SW 1271 (cell line): ENCODE measurements around the gene PINK1.
"Not testable (repeated sequence)": the region's sequence is repeated elsewhere in the genome, so short reads cannot be mapped to it uniquely, and the experiment has no call there.

Experiments used
- DNase-seq, 2 experiments: peaks; one replicate each; lab custom pipeline; 2025; lab: John Stamatoyannopoulos, UW

The PINK1 gene

GRCh38 chr1:20645414-20645813 is 12.2 kb downstream of the PINK1 start:
- no peak for DNase-seq

GRCh38 chr1:20648438-20648837 is 15.2 kb downstream of the PINK1 start:
- no peak for DNase-seq

- DNase-seq: no peak
These were observed 15.7 kb downstream of the PINK1 start for GRCh38 chr1:20648946-20649345.

DNA sequence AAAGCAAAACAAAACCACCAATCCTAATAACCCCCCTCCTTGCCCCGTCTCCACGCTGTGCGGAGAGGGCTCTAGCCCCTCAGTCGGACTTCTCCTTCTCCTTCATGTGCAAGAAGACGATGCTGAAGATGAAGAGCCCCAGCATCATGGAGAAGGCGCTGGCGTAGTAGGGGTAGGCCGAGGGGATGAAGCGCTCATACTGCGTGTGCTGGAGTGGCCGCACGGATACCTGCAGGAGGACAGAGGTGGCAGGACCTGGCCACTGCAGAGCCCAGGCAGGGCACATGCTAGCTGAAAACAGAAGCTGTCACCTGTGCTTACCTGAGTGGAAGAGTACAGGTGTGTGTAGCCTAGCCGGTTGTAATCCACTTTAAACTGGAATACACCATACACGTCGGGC is 19.0 kb downstream of the PINK1 start:
- DNase-seq: no peak

DNA sequence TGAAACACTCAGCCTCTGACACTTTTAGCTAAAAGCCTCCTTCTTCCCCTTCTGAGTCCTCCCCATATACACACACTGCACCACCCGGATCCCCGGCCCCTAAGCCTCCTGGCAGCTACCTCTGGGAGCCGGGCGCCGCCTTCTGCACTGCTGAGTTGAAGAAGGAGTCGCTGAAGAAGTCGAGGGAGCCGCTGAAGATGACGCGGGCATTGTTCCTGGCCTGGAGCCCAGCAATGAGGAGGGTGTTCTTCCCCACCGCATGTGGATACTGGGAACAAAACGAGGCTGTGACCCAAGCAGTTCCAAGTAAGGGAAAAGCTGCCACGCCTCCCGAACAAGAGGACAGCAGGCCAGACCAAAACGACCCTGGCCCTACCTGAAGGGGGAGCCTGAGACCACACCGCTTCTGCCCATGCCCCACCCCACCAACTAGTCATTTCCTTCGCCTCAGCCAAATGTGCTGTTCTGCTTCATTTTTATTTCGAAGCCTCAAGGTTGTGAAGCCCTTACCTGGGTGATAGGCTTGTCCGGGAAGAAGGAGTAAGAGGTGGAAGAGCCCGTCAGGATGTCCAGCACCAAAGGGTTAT is 20.9 kb downstream of the PINK1 start:
- DNase-seq: no peak

DNA sequence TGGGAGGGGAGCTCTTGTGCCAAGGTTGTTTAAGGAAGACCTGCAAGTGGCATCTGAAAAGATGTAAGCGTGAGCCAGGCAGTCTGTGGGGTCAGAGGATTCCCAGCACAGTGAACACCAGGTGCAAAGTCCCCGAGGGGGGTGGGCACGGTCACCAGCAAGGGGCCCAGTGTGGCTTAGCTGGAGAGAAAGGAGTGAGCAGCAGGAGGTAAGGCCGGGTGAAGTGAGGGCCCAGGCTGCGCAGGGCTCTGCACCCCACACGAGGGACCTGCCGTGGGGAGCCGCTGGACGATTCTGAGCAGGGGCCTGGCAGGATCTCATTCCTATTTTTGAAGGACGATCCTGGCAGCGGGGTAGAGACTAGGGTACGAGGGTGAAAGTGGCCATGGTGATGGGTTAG is 23.8 kb downstream of the PINK1 start:
- no peak for DNase-seq

- DNase-seq: no peak
These were observed 25.1 kb downstream of the PINK1 start for GRCh38 chr1:20658166-20658915.

GRCh38 chr1:20660363-20660762 is 27.1 kb downstream of the PINK1 start:
- DNase-seq: no peak

- DNase-seq: no peak
These were observed 27.6 kb downstream of the PINK1 start for GRCh38 chr1:20660847-20661206.

DNA sequence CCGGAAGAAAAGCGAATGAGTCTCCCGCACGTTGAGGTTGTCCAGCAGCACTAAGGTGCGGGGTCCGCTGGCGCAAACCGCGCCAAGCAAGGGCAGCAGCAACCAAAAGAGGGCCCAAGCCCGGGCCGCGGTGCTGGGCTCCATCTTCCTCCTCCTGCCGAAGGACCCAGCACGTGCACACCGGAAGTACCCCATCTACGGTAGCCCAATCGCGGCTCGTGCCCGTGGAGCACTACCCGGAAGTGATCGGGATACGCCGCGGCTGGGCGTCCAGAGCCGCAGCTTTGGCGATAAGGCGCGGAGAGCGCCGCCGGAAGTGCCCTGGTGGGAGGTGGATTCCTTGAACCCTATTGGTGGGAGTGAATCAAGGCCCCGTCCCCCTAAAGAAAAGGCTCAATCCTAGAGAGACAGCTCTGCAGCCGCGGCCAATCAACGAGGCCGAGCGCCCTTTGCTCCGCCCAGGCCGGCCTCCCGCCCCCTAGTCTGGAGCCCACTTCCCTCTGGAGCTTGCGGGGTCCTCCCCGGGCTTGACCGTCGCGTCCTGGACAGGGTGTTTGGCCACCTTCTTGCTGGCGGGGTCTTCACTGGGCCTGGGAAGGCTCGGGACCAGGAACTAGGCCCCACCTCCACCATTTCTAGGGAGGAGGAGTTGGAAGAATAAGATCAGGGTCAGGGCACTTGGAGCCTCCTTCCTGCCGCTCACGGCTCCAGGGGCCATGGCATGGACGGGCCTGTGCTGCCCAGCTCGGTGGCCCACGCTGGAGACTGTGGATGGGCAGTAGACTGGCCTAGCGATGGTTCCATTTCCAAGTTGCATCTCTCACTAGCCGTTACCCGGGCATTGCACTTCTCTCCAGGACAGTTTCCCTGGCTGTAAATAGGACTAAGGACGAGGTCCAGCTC is 28.2 kb downstream of the PINK1 start, which contains the start of gene DDOST:
DDOST (minus strand) TSS at position 163 of the 903 bp plus-strand sequence; CDS start at position 144, 19 bp downstream.
- DNase-seq: peak; percentile 89 to 95

DNA sequence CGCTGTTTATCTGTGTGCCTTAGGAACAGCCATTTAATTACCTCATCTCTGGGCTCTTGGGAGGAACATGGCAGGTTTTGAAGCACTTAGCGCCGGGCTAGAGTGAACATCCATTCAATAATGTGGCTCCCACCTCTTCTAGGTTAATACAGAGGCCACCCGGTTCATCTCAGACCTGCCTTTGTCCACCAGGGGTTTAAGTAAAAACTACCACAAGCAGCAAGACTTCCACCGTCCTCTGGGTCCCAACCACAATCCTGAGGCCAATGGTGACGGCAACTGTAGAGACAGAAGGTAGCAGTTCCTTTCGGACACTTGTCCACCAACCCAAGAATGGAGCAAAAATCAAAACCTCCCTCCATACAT is 28.8 kb downstream of the PINK1 start:
- no peak for DNase-seq

- DNase-seq: no peak
These were observed 30.1 kb downstream of the PINK1 start for GRCh38 chr1:20663365-20663764.

DNA sequence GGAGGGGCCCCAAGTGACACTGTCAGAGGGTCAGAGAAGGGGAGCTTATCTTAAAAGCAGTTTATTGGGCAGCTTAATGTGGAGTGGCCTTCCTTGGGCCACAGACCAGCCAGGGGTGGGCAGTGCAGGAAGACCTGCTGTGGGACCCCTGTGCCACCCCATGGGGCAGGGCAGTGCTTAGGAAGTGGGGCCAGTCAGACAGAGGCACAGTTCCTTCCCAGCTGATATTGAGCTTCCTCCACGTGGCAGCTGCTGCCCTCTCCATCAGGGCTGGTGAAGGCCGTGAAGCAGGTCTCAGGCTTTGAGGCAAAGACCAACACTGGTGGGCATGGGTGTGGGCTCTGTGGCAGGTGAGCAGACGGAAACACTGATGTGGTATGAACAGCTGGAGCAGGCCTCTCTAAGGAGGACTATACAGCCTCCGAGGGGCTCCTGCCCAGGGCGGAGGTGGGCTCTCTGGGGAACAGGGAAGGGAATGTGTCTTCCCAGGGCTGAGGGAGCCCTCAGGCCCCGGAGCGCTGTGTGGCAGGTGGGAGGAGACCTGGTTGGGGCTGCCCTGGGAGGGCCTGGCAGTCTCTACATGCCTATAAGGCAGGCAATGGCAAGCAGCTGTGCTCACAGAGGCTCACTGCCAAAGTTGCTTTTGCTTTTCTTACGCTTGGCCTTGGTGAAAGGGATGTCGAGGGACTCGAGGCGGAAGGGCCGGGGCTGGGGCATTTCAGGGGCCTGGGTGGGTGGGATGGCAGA is 30.9 kb downstream of the PINK1 start:
- DNase-seq: no peak

DNA sequence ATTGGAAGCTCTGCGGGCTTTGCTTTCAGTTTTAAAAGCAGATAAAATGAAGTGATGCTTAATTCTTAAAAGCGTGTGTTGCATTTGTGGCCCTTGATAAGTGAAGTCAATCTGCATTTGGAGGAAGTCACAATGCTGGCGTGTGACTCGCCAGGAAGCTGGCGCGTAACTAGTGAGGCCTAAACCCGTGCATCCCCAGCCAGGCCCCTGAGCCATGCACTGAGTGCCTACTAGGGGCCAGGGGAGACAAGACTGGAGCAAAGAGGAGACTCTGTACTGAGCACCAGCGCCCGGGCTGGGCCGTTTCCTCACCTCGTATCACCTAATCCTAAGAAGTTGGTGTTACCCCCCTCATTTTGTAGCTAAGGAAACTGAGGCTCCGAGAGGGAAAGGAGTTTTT is 32.5 kb downstream of the PINK1 start:
- DNase-seq: no peak

DNA sequence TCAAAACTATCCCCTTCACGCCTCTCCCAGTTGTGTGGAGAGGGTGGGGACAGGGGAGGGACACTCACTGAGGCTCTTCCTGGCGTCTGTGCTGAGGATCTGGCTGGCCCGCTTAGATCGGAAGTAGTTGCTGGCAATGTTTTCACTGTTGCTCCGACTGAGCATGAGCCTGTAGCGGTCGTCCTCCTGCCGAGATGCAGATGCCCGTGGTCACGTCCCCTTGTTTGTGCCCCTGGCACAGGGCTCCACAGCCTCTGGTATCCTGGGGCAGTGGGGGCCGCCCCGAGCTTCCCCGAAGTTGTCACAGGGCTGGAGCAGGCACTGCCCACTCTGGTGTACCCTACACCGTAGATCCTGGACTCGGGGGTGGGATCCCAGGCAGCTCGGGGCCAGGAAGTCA is 32.9 kb downstream of the PINK1 start:
- DNase-seq: no peak

- peak in 1 of 2 experiments; percentile 6 for DNase-seq
These were observed 33.5 kb downstream of the PINK1 start for GRCh38 chr1:20666804-20667203.

DNA sequence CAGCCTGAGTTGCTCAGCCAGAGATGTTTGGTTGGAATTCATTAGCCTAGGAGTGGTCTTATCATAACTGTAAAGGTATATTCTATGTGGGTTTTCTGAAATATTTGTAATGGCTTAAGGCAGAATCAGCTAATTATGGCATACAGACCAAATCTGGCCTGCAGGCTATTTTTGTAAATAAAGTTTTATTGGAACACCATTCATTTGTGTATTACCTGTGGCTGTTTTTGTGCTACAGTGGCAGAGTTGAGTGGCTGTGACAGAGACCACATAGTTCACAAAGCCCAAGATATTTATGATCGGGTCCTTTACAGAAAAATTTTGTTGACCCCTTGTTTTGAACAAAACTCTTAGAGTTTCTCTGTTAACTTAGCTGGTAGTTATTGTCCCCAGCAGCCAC is 35.3 kb downstream of the PINK1 start:
- no peak for DNase-seq

- no peak for DNase-seq
These were observed 37.7 kb downstream of the PINK1 start for GRCh38 chr1:20670936-20671335.

DNA sequence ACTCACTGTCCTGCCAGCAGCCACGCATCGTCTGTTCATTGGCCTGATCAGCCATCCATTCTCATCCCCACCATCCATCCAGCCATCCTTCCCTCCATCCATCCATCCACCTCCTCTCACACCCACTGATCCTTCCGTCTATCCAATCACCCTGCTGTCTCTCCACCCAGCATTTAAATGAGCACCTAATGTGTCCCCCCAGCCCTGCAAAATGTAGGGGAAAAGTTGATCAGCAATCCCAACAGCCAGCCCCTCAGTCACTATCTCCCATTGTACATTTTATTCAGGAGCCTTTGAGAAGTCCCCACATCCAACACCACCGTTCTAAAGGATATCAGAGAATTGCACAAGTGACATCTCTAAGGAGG is 39.0 kb downstream of the PINK1 start:
- DNase-seq: no peak

GRCh38 chr1:20673626-20674025 is 40.4 kb downstream of the PINK1 start:
- DNase-seq: not testable (repeated sequence)

DNA sequence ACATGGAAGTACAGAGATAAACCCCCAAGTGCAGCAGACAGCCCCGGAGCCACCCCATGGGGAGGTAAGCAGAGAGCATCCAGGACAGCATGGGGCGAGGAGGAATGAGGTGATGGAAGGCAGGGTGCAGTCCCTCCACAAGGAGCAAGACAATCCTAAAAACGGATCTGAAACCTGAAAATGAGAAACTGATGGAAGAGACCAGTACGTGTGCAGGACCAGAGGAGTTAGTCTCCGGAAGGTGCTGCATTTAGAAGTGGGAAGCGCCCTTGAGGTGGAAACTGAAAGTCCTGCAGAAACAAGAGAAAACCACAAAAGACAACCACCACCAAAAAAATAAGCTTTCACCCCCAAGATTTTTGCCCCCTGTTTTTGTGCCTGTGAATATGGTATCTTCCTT is 45.3 kb downstream of the PINK1 start:
- no peak for DNase-seq

- no peak for DNase-seq
These were observed 47.0 kb downstream of the PINK1 start for GRCh38 chr1:20680269-20680668.
